Karpas-422 (cell line): Measurements from ENCODE around the gene PRKN. TPM values are rescaled to one million over a fixed set of nuclear protein-coding genes. Genes with fewer than 3 reads are reported as not detected.

Source experiments
- DNase-seq: peaks from one replicate; pipeline ENCODE4 v3.0.0-alpha.2; 2015
- H2AFZ ChIP-seq: fragments of 200-600 bp; sonication (generic); 2 replicates; pipeline ENCODE4 v1.6.1; 2014; ENCODE audit warnings: antibody characterized with exemption, low read length, mixed read lengths
- H3K27ac ChIP-seq: fragments of 200-600 bp; sonication (generic); 2 replicates; pipeline ENCODE4 v1.5.1; 2014; ENCODE audit warnings: mild to moderate bottlenecking, low read length, moderate library complexity
- H3K27me3 ChIP-seq: fragments of 200-600 bp; sonication (generic); 2 replicates; pipeline ENCODE4 v1.6.1; 2014; ENCODE audit warnings: low read length, mixed read lengths
- H3K36me3 ChIP-seq: fragments of 200-600 bp; sonication (generic); 2 replicates; pipeline ENCODE4 v1.6.1; 2014; ENCODE audit warnings: low read length, mixed read lengths; ENCODE audit not compliant: insufficient read depth
- H3K4me1 ChIP-seq: fragments of 200-600 bp; sonication (generic); 2 replicates; pipeline ENCODE4 v1.6.1; 2014; ENCODE audit warnings: mild to moderate bottlenecking, low read length, mixed read lengths
- H3K4me2 ChIP-seq: fragments of 200-600 bp; sonication (generic); 2 replicates; pipeline ENCODE4 v1.6.1; 2014; ENCODE audit warnings: low read length, low read depth, mild to moderate bottlenecking; ENCODE audit not compliant: poor library complexity, severe bottlenecking
- H3K4me3 ChIP-seq: fragments of 200-600 bp; sonication (generic); 2 replicates; pipeline ENCODE4 v1.5.1; 2014; ENCODE audit warnings: mild to moderate bottlenecking, antibody characterized with exemption, low read length, mixed read lengths
- H3K79me2 ChIP-seq: fragments of 200-600 bp; sonication (generic); 2 replicates; pipeline ENCODE4 v1.6.1; 2014; ENCODE audit warnings: mild to moderate bottlenecking, low read length, mixed read lengths
- H3K9ac ChIP-seq: fragments of 200-600 bp; sonication (generic); 2 replicates; pipeline ENCODE4 v1.6.0; 2014; ENCODE audit warnings: low read length
- H3K9me2 ChIP-seq: fragments of 200-600 bp; sonication (generic), shearing (Covaris generic); replicated peaks from 2 replicates; pipeline ENCODE4 v1.6.0; 2014; ENCODE audit warnings: mild to moderate bottlenecking, low read length, moderate library complexity; ENCODE audit not compliant: insufficient read depth
- H3K9me3 ChIP-seq: fragments of 300-700, 200-600 bp; sonication (generic); 2 replicates; pipeline ENCODE4 v1.6.1; 2014; ENCODE audit warnings: low read length, mixed read lengths
- H4K20me1 ChIP-seq: fragments of 200-600 bp; sonication (generic); 2 replicates; pipeline ENCODE4 v1.6.1; 2014; ENCODE audit warnings: mild to moderate bottlenecking, antibody characterized with exemption, low read length, low read depth; ENCODE audit not compliant: insufficient read depth
- total RNA-seq: library from RNA; depleted of rRNA; stranded (reverse); fragments of >200 nt; shearing (Covaris generic); gene quantifications from 2 replicates; pipeline ENCODE4 v1.2.3, GENCODE V29; 2014; ENCODE audit warnings: low replicate concordance

The PRKN gene
- total RNA-seq, 1 experiment from 2014 or later, result not detected

- Histone ChIP-seq H3K36me3 (no peaks in the 10 kb centered on the region), H3K4me1 (no peaks in the 10 kb centered on the region), H3K27ac (no peak overlapping the region), H3K9me3 (no peaks in the 10 kb centered on the region), H4K20me1 (no peaks in the 10 kb centered on the region), H3K79me2 (no peaks in the 10 kb centered on the region), H3K9me2 (no peaks in the 10 kb centered on the region), H3K27me3 (no peaks in the 10 kb centered on the region), H3K4me3 (no peak overlapping the region), H3K9ac (no peak overlapping the region), H3K4me2 (no peak overlapping the region), H2AFZ (no peak overlapping the region)
- DNase-seq, result no peak
Observed at GRCh38 chr6:161843066-161843465, 884.5 kb downstream of the PRKN start.

DNA sequence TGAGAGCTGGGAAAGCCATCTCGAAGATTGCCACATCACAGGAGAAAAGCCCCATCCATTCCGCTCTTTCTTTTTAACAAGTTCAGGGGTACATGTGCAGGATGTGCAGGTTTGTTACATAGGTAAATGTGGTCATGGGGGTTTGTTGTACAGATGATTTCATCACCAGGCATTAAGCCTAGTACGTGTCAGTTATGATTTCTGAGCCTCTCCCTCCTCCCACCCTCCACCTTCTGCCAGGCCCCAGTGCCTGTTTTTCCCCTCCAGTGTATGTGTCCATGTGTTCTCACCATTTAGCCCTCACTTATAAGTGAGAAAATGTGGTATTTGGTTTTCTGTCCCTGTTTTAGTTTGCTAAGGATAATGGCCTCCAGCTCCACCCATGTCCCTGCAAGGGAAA, 887.2 kb downstream of the PRKN start:
- H3K9me3 ChIP-seq, result no peaks in the 10 kb centered on the region
- DNase-seq, result no peak
- no peak overlapping the region for H3K4me2 ChIP-seq
- H3K36me3 ChIP-seq, result no peaks in the 10 kb centered on the region
- H3K79me2 ChIP-seq, result no peaks in the 10 kb centered on the region
- no peak overlapping the region for H3K4me3 ChIP-seq
- H4K20me1 ChIP-seq, result no peaks in the 10 kb centered on the region
- H3K9me2 ChIP-seq, result no peaks in the 10 kb centered on the region
- no peaks in the 10 kb centered on the region for H3K27me3 ChIP-seq
- no peak overlapping the region for H3K27ac ChIP-seq
- H2AFZ ChIP-seq, result no peak overlapping the region
- no peaks in the 10 kb centered on the region for H3K4me1 ChIP-seq
- H3K9ac ChIP-seq, result no peak overlapping the region

GRCh38 chr6:161838306-161839035, 889.1 kb downstream of the PRKN start:
- no peak overlapping the region for H3K4me2 ChIP-seq
- no peak overlapping the region for H2AFZ ChIP-seq
- no peaks in the 10 kb centered on the region for H3K36me3 ChIP-seq
- no peaks in the 10 kb centered on the region for H3K79me2 ChIP-seq
- H3K4me1 ChIP-seq, result no peaks in the 10 kb centered on the region
- H3K27ac ChIP-seq, result no peak overlapping the region
- no peak for DNase-seq
- H3K27me3 ChIP-seq, result no peaks in the 10 kb centered on the region
- no peaks in the 10 kb centered on the region for H3K9me3 ChIP-seq
- H4K20me1 ChIP-seq, result no peaks in the 10 kb centered on the region
- H3K4me3 ChIP-seq, result no peak overlapping the region
- H3K9me2 ChIP-seq, result no peaks in the 10 kb centered on the region
- H3K9ac ChIP-seq, result no peak overlapping the region

DNA sequence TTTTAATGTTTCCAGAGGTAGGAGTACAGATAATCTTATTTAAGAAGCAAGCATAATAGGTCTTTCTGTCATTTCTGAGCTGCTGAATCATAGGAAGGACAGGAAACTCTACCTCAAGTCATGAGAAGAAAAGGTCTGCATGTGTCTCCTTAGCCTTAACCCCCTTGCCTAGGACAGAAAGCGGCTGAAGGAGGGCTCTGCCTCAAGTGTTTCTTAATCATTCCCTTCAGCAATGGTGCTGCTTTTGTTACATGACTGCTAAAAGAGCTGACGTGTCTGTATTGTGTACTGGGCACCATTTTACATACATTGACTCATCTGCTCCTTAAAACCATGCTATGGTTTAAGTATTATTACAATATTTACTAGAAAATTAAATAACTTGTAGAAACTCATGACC, 889.7 kb downstream of the PRKN start:
- no peak overlapping the region for H3K27ac ChIP-seq
- H3K27me3 ChIP-seq, result no peaks in the 10 kb centered on the region
- no peak overlapping the region for H2AFZ ChIP-seq
- no peaks in the 10 kb centered on the region for H3K79me2 ChIP-seq
- no peak overlapping the region for H3K9ac ChIP-seq
- H3K4me1 ChIP-seq, result no peaks in the 10 kb centered on the region
- no peaks in the 10 kb centered on the region for H3K36me3 ChIP-seq
- no peaks in the 10 kb centered on the region for H3K9me2 ChIP-seq
- H3K4me3 ChIP-seq, result no peak overlapping the region
- no peaks in the 10 kb centered on the region for H4K20me1 ChIP-seq
- no peak overlapping the region for H3K4me2 ChIP-seq
- H3K9me3 ChIP-seq, result no peaks in the 10 kb centered on the region
- no peak for DNase-seq

GRCh38 chr6:161837449-161837735, 890.2 kb downstream of the PRKN start:
- no peaks in the 10 kb centered on the region for H3K9me3 ChIP-seq
- H3K36me3 ChIP-seq, result no peaks in the 10 kb centered on the region
- no peak overlapping the region for H3K4me2 ChIP-seq
- no peak overlapping the region for H3K27ac ChIP-seq
- H2AFZ ChIP-seq, result no peak overlapping the region
- H3K4me3 ChIP-seq, result no peak overlapping the region
- no peaks in the 10 kb centered on the region for H3K27me3 ChIP-seq
- no peaks in the 10 kb centered on the region for H3K9me2 ChIP-seq
- no peak for DNase-seq
- no peaks in the 10 kb centered on the region for H3K4me1 ChIP-seq
- H3K9ac ChIP-seq, result no peak overlapping the region
- no peaks in the 10 kb centered on the region for H3K79me2 ChIP-seq
- H4K20me1 ChIP-seq, result no peaks in the 10 kb centered on the region

DNA sequence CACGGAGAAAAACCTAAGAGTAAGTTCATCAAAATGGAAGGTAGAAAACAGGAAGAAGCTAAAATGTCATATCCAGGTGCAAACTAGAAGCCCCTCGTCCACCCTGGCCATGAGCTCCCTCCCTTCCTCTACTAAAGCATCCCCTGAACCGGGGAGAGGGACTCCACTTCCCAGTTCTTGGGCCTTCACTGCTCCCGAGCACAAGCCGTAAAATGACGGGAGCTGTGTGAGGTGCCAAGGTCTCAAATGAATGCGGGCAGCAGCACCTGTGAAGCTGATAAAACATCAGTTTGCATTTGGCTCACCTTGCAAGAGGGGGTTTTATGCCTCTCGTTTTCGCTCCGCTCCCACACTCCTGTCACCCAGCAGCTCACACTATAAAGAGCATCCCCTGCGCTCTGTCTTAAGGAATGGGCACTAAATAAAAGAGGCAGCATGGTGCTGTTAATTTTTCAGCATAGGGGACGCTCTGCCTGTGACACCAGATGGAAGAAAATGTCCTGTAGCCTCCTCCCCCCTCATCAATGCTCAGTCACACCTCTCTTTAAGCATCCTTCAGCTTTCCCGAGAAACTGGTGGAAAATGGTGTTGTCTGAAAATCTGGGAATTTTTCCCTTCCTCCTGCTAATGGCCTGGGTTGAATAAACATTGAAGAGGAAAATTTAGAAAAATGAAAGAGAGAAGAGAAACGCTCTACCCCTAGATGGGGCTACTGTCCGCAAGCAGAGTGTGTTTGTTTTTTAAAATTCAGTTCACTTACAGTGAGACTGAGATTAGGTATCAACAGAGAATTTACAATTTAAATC, 890.7 kb downstream of the PRKN start:
- H3K27ac ChIP-seq, result no peak overlapping the region
- no peak overlapping the region for H2AFZ ChIP-seq
- H4K20me1 ChIP-seq, result no peaks in the 10 kb centered on the region
- H3K27me3 ChIP-seq, result no peaks in the 10 kb centered on the region
- DNase-seq, result no peak
- H3K4me2 ChIP-seq, result no peak overlapping the region
- H3K9me3 ChIP-seq, result no peaks in the 10 kb centered on the region
- H3K4me3 ChIP-seq, result no peak overlapping the region
- H3K9me2 ChIP-seq, result no peaks in the 10 kb centered on the region
- H3K4me1 ChIP-seq, result no peaks in the 10 kb centered on the region
- no peaks in the 10 kb centered on the region for H3K79me2 ChIP-seq
- no peak overlapping the region for H3K9ac ChIP-seq
- no peaks in the 10 kb centered on the region for H3K36me3 ChIP-seq

DNA sequence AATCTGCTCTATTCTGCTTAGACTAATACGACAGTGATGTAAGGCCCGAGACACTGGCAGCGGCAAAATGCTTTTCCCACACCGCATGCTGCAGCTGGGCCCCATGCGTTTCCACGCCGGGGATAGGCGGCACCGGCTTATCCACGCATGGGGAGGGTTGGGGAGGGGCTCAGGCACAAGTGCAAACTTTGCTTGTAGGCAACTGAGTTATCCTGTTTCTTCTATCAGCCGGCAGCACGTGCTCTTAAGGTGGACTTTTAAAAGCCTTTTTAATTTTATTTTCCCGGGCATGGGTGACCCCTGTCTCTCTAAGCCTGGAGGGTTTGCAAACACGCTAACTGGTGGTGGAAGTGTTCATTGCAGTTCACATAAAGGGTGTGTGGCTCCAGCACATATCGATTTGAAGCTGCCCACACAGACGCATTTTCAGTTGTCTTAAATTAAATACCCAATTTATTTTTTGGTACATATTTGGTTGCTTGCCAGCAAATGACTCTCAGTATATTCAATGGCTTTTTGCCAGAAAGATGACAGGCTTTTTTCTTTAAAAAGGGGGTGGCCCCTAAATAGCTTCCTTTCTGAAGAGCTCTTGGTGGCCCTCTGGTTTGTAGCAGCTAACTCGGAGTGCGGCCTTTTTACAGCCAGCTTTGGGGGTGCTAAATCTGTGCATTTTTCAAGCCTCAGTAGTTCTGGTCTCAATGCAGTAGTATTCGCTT, 891.9 kb downstream of the PRKN start:
- H4K20me1 ChIP-seq, result no peaks in the 10 kb centered on the region
- H3K4me2 ChIP-seq, result no peak overlapping the region
- H3K9me2 ChIP-seq, result no peaks in the 10 kb centered on the region
- DNase-seq, result no peak
- no peaks in the 10 kb centered on the region for H3K79me2 ChIP-seq
- no peak overlapping the region for H3K4me3 ChIP-seq
- H3K4me1 ChIP-seq, result no peaks in the 10 kb centered on the region
- H3K27ac ChIP-seq, result no peak overlapping the region
- H3K9me3 ChIP-seq, result no peaks in the 10 kb centered on the region
- H3K36me3 ChIP-seq, result no peaks in the 10 kb centered on the region
- H2AFZ ChIP-seq, result no peak overlapping the region
- H3K27me3 ChIP-seq, result no peaks in the 10 kb centered on the region
- H3K9ac ChIP-seq, result no peak overlapping the region

- H3K4me3 ChIP-seq, result no peak overlapping the region
- H2AFZ ChIP-seq, result no peak overlapping the region
- H3K36me3 ChIP-seq, result no peaks in the 10 kb centered on the region
- no peaks in the 10 kb centered on the region for H3K4me1 ChIP-seq
- no peaks in the 10 kb centered on the region for H3K9me2 ChIP-seq
- no peaks in the 10 kb centered on the region for H3K9me3 ChIP-seq
- no peak overlapping the region for H3K27ac ChIP-seq
- H4K20me1 ChIP-seq, result no peaks in the 10 kb centered on the region
- no peak for DNase-seq
- H3K79me2 ChIP-seq, result no peaks in the 10 kb centered on the region
- H3K27me3 ChIP-seq, result no peaks in the 10 kb centered on the region
- H3K9ac ChIP-seq, result no peak overlapping the region
- H3K4me2 ChIP-seq, result no peak overlapping the region
Observed at GRCh38 chr6:161834426-161834825, 893.1 kb downstream of the PRKN start.
